GM19468 (cell line): Measurements from ENCODE around the gene MYO5B.
"Not testable (repeated sequence)": the region's sequence is repeated elsewhere in the genome, so short reads cannot be mapped to it uniquely, and the experiment has no call there.

ENCODE experiments used
- ATAC-seq: cut with Tn5 transposase; IDR thresholded peaks from one replicate; pipeline ENCODE4 v1.9.1; 2021; ENCODE audit warnings: mild to moderate bottlenecking, moderate library complexity, moderate number of reproducible peaks; ENCODE audit not compliant: unreplicated experiment; ENCODE audit errors: extremely low read depth

The MYO5B gene

DNA sequence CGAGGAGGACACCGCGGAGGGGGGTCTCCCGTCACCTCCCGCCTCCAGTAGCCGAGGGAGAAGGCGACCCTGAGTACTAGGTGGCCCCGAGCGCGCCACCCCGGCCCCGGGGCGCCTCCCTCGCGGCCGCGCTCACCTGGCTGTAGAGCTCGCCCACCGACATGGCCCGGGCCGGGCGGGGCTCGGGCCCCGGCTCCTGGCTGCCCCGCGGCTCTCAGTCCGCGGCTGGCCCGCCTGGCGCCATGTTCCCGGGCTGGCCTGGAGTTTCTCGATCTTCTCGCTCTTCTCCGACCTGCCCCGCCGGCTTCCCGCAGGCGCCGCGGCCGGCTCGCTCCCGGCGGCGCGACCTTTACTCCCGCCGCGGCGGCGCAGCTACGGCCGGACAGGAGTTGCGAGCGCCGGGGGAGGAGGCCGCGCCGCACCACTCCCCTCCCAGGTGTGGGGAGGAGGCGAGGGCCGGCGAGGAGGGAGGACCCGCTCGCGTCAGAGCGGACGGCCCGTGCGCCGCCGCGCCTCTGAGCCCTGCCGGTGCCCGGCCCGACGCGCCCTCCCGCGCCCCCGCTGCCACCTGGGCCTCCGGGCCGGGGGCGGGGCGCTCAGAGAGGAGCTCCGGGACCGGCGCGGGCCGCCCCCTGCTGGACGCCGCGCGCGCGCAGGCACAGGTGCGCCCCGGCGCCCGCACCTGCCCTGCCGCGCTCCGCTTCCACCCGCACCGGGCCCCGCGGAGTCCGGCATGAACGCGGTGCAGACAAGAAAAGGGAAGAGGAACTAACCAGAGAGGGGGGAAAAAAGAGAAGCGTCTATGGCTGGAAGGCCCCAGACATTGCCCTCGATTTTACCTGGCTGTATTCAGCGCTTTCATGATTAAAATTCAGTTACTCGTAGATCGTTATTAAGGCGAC, at the start of gene MYO5B:
TSS of gene MYO5B (minus strand) at position 517 of the 902 bp plus-strand sequence. CDS start at position 163, 354 bp downstream.
- ATAC-seq: peak; percentile 37

DNA sequence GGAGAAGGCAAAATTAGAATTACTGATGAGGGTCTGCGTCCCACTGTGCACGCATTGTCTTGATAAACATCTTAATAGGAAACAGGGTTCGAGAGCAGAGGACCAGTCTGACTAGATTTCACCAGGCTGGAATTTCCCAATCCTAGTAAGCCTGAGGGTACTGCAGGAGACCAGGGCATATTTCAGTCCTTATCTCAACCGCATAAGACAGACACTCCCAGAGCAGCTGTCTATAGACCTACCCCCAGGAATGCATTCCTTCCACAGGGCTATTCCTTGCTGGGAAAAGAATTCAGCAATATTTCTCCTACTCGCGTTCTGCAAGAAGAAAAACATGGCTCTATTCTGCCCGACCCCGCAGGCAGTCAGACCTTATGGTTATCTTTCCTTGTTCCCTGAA, 46.8 kb upstream of the MYO5B start:
- ATAC-seq: not testable (repeated sequence)

DNA sequence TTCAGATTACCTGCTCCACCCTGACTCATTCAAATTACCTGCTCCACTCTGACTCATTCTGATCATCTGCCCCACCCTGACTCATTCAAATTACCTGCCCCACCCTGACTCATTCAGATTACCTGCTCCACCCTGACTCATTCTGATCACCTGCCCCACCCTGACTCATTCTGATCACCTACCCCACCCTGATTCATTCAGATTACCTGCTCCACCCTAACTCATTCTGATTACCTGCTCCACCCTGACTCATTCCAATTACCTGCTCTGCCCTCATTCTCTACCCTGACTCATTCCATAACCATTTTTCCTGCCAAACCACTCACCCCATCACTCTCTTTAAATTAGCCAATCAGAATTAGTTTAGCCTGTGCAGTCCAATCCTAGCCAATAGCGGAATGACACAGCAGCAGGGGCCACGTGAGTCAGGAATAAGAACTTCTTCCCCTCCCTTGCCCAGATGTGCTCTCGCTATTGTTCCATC, 45.2 kb upstream of the MYO5B start:
- no peak for ATAC-seq

DNA sequence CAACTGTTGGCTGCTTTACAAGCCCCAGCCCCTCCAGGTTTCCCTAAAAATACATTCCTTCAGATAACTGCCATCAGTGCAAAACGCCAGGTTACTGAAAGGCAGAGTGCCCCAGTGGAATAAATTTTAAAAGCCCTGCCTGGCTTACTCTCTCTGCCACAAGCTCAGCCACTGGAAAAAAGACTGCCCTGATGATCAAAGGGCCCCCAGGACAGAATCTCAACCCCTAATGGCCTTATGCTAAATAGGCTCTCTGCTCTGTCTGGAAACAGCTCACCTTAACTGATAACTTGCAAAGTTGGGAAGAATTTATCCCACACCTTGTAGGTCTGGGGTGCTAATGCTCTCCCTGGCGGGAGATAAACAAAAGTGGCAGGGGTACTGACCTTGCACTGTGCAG, 37.5 kb upstream of the MYO5B start:
- ATAC-seq: no peak

DNA sequence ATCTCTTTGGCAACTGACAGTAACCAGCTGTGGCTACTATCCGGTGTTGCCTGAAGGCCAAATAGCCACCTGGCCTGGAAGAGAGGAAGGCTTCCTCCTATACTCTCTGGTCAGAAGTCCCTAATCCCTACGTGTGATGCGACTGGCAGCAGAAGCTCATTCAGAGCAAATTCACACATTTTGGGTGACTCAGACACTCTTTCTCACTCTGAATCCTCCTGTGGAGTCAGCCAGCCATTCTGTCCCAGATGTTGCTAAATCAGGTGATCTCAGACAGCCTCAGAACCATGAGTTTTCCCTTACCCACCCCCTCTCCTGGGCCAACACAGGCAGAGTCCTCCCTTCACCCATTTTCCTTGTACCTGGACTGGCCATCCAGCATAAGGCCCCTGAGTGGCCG, 36.7 kb upstream of the MYO5B start:
- ATAC-seq: no peak

DNA sequence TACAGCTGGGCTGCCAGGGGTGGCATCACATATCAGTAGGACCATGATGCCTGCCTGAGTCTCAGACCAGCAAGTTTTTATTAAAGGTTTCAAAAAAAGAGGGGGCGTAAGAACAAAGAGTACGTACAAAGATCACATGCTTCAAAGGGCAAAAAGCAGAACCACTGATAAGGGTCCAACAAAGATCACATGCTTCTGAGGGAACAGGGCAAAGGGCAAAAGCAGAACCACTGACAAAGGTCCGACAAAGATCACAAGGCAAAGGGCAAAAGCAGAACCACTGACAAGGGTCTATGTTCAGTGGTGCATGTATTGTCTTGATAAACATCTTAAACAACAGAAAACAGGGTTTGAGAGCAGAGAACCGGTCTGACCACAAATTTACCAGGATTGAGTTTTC, 25.3 kb upstream of the MYO5B start:
- ATAC-seq: not testable (repeated sequence)

DNA sequence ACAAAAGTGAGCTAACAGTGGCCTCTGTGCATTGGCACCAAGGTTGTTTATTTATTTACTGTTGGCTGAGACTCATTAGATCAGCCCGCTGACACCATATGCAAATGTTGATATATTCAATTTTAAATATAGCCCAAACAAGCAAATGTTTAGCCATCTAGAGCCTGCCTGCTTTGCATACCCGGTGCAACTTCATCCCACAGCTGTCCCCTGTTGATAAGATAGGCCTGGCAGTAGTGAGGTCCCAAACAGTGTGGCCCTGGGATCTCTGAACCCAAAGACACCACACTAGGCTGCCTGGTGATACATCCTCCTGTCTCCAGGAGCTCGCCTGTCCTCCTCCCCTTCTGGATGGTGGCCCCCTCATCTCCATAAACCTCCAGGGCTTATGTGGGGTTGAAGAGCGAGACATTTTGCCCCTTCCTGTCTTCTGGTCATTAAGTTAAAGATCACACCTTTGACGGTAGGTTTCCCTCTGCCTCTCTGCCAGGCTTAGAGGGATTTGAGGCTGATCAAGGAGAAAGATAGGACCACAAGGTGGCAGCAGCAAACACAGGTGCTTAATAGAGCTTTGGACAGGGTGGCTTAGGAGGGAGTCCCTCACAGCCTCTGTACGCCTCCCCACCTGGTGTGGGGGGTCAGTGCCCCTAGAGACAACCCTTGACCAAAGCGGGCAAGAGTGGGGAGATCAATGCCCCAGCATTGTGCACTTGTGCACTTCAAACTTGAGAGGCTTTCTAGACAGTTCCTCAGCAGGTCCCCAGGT, 23.7 kb upstream of the MYO5B start:
- no peak for ATAC-seq

DNA sequence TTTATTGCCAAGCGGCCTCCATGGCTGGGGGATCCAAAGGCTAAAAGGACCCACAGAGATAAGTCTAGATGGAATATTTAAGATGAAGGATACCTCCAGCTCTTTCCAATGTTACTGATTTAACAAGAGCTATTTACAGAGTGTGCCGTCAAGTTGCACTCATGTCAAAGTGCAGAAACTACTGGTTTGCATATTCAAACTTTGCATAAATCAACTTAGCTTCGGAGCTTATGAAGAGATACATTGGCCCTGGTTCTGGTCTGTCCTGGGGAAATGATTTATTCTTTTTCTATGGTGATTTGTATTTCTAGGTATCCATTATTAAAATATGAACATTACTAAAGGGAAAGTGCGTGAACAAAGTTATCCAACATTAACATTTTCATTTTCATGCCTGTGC, 14.4 kb upstream of the MYO5B start:
- ATAC-seq: no peak

DNA sequence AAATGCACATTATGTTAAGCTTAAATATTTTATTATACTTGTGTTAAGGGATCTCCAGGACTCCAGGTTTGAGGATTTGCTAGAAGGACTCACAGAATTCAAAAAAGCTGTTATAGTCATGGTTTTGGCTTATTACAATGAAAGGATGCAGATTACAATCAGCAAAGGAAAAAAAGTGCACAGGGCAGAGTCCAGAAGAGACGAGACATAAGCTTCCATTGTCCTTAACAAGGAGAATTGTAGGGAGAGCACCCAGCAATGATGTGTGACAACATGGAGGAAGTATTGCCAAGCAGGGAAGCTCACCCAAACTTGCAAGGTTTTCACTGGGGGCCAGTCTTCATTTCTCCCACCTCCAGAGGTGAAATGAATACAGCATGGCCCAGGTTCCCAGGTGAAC, 12.8 kb upstream of the MYO5B start:
- ATAC-seq: no peak

DNA sequence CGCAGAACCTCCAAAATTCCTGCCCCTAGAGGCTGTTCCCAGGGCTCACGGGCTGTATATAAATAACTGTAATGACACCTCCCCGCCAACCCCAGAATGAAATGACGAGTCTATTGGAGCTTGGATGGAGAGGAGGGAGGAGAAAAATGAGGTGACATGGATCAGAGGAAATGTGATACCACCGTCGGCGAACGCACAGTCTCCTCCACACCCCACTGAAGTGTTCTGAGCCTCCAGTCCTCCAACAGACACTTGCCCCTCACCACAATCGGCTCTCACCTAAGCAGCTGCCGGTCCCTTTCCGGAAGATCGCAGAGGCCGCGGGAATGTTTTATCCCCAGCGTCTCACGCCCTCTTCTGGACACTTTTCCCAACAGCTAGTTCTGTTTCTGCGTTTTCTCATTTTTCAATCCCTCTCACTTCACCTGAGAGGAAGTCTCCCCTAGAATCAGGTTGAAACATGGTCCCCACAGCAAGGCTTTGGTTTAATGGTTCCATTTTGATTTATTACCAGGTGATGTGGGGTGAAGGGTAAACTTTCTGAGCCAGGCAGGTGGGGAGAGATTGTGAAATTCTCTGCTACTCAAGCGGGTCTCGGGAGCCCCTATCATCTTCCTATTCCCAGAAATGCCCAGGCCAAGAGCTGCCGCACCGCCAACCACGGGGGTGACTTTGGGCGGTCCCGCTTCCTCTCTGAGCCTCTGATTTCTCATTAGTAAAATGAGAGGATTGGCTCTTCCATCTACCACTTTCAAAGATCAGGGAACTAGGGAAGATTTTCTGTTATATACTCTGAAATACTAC, 9.1 kb upstream of the MYO5B start:
- ATAC-seq: no peak

DNA sequence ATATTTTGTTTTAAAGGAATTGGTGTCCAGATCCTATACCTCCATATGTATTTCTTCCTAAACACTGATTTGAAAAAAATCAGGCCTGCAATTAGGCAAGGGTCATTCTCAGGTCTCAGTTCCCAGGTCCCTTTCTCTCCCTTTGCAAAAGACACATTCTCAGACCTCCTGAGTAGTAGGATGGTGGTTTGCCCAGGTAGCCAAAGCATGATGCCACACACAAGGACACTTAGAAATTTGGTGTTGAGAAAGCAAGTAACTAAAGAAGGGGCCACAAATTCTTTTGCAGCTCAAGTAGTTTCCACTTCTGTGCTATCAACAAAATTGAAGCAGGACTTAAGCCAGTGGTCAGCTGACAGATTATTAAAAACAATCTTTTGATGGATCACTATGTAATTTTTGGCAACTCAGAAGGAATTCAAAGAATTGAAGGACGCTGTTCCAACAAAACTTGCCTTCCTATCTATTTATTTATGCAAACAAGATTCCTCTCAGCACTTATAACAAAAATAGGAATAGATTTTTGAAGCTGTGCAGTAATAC, 6.6 kb upstream of the MYO5B start:
- ATAC-seq: no peak

DNA sequence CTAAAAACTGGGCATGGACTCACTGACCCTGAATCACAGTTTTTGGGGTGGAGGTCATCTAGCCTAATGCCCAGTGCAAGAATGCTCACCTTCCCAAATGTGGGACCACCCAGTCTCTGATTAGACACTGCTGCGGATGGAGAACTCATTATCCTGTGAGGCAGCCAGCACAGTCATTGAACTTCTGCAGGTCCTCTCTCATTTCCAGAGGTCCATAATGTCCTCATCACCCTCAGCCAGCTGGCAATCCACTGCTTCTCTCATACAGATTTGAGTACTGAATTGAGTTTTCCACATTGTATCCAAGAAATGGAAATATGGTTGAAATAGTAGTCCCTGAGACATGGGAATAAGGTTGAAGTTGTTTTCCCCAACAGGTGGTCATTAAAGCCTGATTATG, 5.0 kb upstream of the MYO5B start:
- ATAC-seq: no peak

DNA sequence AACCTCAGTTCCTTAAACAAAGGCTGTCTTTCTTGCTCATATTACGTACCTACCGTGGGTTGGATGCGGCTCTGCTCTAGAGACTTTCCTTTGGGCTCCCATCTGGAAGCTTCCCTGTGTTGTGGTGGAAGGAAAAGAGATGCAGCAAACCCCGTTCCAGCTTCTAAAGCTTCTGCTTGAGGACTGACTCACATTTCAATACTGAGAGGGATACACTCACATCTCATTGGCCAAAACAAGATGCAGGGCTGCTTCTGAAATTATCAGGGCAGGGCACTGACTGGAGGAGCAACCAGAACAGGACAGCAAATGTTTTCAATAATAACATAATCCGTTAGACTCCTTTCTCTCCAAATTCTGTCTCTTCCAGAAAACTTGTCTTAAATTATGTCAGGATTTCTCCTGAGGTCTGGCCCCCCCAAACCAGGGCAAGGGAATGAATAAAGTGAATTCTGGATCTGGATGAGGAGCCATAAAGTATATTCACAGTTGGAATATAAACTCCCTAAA, 4.5 kb upstream of the MYO5B start:
- ATAC-seq: no peak

DNA sequence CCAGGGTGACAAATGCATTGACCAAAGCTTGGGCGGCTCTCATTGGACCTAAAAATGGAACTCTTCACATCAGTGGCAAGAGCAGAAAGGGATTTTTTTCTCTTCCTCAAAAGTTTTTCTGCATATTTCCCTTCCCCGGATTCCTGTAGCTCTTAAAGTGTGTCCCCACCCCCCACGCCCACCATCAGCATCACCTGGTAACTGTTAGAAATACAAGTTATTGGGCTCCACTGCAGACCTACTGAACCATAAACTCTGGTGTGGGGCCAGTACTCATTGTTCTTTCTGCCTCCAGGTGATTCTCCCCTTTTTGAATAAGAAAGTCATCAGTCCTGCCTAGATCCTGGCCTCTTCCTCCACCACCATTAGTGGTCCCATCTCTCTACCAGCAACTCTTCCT, 1.3 kb upstream of the MYO5B start:
- ATAC-seq: no peak

DNA sequence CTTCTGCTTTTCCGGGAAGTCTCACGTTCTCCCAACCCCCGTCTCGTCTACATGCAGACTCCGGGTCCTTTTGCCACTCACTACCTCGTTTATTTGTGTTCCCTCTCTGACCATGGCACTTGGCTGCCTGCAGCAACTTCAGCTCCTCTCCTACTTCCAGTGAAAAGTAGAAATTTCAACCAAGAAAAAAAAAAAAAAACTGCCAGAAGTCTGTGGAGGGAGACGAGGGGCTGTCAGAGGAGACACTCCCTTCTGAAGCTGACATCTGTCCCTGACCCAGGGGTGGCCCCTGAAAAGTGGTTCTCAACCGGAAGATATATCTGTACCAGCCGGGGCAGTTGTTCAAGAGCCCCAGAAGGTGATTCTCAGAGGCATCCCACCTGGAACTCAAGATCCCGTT, 742 bp upstream of the MYO5B start:
- ATAC-seq: no peak

DNA sequence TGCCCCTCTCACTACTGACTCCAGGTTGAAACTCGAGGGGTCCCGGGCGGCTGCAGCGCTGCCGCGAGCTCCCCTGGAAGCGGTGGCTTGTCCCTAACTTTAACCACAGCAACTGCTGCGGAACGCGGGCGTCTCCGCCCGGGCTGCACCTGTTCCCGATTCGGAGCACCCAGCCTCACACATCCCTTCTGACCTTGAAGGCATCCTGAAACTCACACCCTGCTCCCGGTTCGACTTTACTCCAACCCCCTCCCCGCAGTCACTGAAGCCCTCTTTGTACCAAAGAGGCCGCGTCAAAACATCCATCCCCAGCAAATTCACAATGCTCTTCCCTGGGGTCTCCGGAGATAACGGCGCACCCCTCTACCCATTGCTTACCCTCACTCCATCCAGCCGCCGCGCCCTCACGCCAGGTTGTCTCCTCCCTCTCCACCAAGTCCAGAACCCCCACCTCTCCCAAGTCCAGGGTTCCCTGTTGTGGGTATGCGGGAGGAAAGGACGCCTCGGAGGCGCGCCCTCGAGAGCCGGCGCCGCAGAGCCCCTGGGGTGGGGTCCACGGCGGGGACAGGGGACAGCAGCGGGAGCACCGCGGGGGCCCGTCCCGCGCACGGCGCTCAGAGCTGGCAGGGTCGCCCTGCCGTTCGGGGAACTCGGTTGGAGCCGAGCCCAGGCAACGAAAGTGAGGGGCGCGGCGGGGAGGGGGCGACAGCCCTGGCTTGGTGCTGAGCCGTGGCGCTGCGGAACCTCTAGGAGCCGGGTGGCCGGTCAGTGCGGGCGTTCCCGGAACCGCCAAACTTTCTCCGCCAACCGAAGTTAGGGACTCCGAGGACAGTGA, 934 bp downstream of the MYO5B start:
- ATAC-seq: no peak

DNA sequence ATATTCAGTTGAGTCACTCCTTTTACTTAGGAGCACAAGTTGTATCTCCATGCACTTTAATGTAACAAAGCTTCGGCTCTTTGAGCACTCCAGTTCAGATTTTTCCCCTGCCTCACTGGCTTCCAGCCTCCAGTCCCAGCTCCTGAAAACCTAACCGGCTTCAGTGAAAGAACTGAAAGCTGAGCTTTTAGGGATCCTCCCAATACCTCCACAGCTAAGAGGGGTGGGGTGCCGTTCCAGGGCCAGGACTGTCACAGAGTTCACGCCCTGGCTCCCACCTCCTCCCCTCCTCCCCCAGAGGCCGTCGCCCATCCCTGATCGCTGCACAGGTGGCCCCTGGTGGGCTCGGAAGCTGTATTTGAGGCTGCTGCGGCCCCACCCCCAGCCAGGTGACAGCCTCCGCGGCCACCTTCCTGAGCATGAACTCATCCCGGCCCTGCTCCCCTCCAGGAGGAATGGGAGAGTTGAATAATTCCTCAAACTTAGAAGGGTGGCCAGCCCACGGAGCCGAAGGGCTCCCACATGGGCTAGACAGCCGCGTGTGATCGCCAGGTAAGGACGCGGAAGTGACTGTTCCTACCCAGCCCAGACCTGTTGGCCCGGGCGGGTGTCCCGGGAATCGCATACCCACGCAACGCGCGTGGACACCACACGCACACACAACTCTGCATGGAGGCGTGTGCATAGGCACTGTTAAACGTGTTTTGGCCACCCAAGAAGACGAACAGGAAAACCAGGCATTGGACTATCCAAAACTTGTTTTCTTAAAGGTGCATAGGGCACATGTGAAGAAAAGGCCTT, 1.8 kb downstream of the MYO5B start:
- ATAC-seq: no peak

DNA sequence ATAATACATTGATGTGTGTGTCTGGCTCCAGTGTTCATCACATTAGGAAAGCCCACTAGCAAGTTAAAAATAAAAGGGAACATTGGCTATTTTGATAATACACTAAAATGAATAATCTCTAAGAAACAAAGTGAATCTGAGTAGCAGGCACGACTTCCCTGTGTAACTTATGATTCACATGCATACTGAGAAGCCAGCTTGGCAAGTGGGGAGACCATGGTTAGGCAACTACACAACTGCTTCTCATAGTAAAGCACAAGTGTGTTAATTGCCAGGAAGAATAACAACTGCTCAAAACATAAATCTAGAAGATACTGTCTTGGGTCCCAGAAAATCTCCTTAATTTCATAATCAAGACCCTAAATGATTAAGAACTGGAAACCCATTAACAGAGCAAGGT, 4.0 kb downstream of the MYO5B start:
- no peak for ATAC-seq
